Occipital lobe (tissue), 2 donors: Measurements from ENCODE around the gene WFDC12. TPM values are rescaled to one million over a fixed set of nuclear protein-coding genes. Genes with fewer than 3 reads are reported as not detected.

Experiments used
- DNase-seq: peaks from one replicate; lab custom pipeline; 2025; lab: John Stamatoyannopoulos, UW
- total RNA-seq: library from RNA; depleted of rRNA; stranded (reverse); fragments of >200 nt; gene quantifications from one replicate; pipeline ENCODE4 v1.2.3, GENCODE V29; 2014

Gene WFDC12
- total RNA-seq, 1 donor from 2014 or later, result not detected

- no peak for DNase-seq
These were observed 8.9 kb downstream of the WFDC12 start for GRCh38 chr20:45115386-45115774.

- no peak for DNase-seq
These were observed 9.5 kb downstream of the WFDC12 start, which contains the start of gene WFDC5 for GRCh38 chr20:45114465-45115385. Gene WFDC5 (minus strand): TSS chr20:45115174. CDS start chr20:45115083, 91 bp downstream.

- no peak for DNase-seq
These were observed 10.4 kb downstream of the WFDC12 start for GRCh38 chr20:45113865-45114264.

- DNase-seq, result no peak
These were observed 11.5 kb downstream of the WFDC12 start for GRCh38 chr20:45112754-45113153.

GRCh38 chr20:45111799-45112471 is 12.3 kb downstream of the WFDC12 start:
- DNase-seq, result no peak

- DNase-seq, result no peak
These were observed 13.0 kb downstream of the WFDC12 start for GRCh38 chr20:45111285-45111684.

- DNase-seq, result no peak
These were observed 14.0 kb downstream of the WFDC12 start for GRCh38 chr20:45110301-45110700.

- DNase-seq, result no peak
These were observed 14.6 kb downstream of the WFDC12 start for GRCh38 chr20:45109634-45110033.

- DNase-seq, result no peak
These were observed 18.9 kb downstream of the WFDC12 start for GRCh38 chr20:45105317-45105716.

- peak; percentile 66 for DNase-seq
These were observed 19.5 kb downstream of the WFDC12 start for GRCh38 chr20:45104786-45105185.

GRCh38 chr20:45103072-45103471 is 21.2 kb downstream of the WFDC12 start:
- no peak for DNase-seq

- no peak for DNase-seq
These were observed 22.9 kb downstream of the WFDC12 start for GRCh38 chr20:45101333-45101850.

- peak; percentile 29 for DNase-seq
These were observed 23.6 kb downstream of the WFDC12 start, which contains the start of gene KCNS1 for GRCh38 chr20:45100563-45101245. Gene KCNS1 (minus strand): TSS chr20:45101127. CDS start chr20:45099236, 1,891 bp downstream.

GRCh38 chr20:45098103-45098773 is 26.0 kb downstream of the WFDC12 start:
- DNase-seq, result no peak

- DNase-seq, result no peak
These were observed 26.7 kb downstream of the WFDC12 start for GRCh38 chr20:45097485-45098102.

- peak; percentile 56 for DNase-seq
These were observed 27.5 kb downstream of the WFDC12 start for GRCh38 chr20:45096781-45097180.

- DNase-seq, result peak; percentile 50
These were observed 28.4 kb downstream of the WFDC12 start for GRCh38 chr20:45095805-45096238.

- DNase-seq, result no peak
These were observed 29.2 kb downstream of the WFDC12 start for GRCh38 chr20:45094864-45095574.

GRCh38 chr20:45094201-45094600 is 30.1 kb downstream of the WFDC12 start:
- DNase-seq, result no peak

- no peak for DNase-seq
These were observed 31.4 kb downstream of the WFDC12 start for GRCh38 chr20:45092898-45093297.
